D721Med (cell line): ENCODE data around the gene ZNF141.
"Not testable (repeated sequence)": the region's sequence is repeated elsewhere in the genome, so short reads cannot be mapped to it uniquely, and the experiment has no call there.

Experiments used
- DNase-seq: peaks from one replicate; pipeline ENCODE4 v3.0.0; 2011; ENCODE audit warnings: low spot score; ENCODE audit not compliant: insufficient read length
- FAIRE-seq: peaks from 2 replicates; lab custom pipeline; 2011; peaks lifted over from hg19 to GRCh38; lab: Jason Lieb, UNC
- TF ChIP-seq, protein P1 (sequence below): IDR thresholded peaks from 2 replicates; pipeline ENCODE4 v1.5.1; 2012; ENCODE audit warnings: mild to moderate bottlenecking, control low read depth; ENCODE audit not compliant: insufficient read depth; ENCODE audit errors: missing control alignments

ZNF141 gene

DNA sequence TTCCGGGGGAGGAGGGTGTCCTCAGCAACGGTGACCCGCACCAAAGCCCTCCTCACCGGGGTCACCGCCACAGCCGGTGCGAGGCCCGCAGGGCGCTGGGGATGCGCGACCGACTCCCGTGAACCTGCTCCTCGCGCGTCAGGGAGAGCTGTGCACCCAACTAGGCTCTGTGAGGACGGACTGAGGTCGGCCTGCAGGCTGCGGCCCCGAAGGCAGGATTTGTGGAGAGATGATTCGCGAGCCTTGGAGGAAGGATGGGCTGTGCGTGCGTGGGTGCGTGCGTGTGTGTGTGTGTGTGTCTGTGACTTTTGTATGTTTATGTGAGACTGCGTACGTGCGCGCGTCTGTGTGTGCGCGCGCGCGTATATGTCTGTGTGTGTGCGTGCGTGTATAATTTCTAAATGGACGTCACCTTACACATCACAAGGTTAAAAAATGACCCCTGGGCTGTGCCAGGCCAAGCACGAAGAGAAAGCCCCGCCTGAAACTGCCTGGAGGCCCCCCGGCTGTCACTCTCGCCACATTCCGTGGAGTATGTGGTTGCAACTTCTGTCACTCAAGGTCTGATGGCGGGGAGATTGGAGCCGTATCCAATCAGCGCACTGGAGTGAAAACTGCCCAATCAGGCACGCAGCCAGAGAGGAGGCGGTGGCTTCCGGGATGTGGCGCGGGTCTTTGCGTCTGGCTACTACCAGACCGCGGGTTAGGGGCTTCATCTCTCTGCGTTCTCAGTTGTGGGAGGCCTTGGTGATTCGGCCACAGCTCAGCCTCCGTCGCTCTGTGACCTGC lies at the start of gene ZNF141:
Gene ZNF141, plus strand, starts transcription at position 672 of the 789 bp plus-strand sequence. CDS start 170 bp downstream, outside the sequence.
- TF ChIP-seq, protein P1, sequence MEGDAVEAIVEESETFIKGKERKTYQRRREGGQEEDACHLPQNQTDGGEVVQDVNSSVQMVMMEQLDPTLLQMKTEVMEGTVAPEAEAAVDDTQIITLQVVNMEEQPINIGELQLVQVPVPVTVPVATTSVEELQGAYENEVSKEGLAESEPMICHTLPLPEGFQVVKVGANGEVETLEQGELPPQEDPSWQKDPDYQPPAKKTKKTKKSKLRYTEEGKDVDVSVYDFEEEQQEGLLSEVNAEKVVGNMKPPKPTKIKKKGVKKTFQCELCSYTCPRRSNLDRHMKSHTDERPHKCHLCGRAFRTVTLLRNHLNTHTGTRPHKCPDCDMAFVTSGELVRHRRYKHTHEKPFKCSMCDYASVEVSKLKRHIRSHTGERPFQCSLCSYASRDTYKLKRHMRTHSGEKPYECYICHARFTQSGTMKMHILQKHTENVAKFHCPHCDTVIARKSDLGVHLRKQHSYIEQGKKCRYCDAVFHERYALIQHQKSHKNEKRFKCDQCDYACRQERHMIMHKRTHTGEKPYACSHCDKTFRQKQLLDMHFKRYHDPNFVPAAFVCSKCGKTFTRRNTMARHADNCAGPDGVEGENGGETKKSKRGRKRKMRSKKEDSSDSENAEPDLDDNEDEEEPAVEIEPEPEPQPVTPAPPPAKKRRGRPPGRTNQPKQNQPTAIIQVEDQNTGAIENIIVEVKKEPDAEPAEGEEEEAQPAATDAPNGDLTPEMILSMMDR = no peak
- FAIRE-seq (peak; percentile 77), DNase-seq (peak; percentile 87)

DNA sequence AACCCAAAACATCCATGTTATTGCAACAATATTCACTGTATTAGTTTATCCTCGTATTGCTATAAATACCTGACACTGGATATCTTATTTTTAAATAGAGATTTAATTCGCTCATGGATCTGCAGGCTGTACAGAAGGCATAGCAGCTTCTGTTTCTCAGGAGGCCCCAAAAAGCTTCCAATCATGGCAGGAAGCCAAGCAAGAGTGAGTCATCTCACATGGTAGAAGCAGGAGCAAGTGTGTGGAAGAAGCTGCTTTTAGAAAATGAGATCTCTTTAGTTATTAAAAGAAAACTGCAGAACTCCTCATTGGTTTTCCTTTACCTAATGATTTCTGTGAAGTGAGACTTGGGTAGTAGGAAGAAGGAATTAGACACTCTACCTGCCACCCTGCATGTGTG lies 48.7 kb upstream of the ZNF141 start:
- DNase-seq (no peak), FAIRE-seq (no peak)
- TF ChIP-seq, protein P1 = no peak

DNA sequence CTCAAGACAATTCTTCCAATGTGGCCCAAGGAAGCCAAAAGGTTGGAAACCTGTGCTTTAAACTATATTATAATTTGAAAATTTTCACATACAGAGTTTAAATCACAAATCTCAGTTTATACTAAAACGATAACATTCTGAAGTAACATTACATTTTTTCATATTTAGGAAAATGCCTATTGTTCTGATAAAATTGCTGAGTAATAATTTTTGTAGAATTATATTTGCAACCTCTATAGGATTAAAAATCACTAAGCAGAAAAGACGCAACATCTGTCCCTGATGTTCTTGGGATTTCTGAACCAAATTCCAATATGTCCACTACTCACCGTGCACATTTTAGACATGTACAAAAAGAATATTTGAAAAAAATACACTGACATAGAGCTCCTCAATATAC lies 42.9 kb upstream of the ZNF141 start:
- no peak for DNase-seq
- TF ChIP-seq, protein P1 = no peak
- FAIRE-seq = no peak

DNA sequence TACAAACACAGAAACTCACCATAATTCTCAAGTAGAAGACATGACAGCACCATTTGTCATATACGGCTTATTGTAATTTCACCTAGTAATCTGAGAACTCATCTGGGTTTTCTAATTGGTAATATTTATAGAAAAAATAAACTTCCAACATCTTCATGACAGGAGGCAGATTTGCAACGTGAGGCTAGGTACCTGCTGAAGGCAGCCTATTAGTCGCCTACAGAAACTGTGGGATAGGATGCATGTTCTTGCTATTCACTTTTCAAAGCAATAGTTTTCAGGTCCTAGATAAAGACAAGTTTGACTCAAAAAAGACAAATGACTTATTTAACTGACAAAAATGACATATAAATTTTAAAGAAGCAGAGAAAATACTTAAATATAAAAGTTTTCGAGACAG lies 35.2 kb upstream of the ZNF141 start:
- no peak for FAIRE-seq
- TF ChIP-seq, protein P1 = no peak
- DNase-seq = no peak

DNA sequence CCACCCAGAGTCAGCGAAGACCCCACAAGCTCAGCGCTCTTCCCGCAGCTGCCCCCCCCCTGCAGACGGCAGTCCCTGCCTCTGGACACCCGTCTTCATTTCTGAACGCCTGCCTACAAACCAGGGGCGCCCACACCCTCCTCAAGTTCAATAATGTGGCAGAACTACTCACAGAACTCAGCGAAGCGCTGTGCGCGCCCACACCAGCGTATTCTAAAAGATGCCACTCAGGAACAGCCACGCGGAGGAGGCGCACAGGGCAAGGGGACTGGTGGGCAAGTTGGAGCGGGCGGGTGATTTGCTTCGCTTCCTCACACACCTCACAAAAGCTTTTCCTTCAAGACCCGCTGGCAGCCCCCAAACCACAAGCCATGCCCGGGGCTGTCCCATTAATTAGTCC lies 33.1 kb upstream of the ZNF141 start:
- not testable (repeated sequence) for DNase-seq, FAIRE-seq

DNA sequence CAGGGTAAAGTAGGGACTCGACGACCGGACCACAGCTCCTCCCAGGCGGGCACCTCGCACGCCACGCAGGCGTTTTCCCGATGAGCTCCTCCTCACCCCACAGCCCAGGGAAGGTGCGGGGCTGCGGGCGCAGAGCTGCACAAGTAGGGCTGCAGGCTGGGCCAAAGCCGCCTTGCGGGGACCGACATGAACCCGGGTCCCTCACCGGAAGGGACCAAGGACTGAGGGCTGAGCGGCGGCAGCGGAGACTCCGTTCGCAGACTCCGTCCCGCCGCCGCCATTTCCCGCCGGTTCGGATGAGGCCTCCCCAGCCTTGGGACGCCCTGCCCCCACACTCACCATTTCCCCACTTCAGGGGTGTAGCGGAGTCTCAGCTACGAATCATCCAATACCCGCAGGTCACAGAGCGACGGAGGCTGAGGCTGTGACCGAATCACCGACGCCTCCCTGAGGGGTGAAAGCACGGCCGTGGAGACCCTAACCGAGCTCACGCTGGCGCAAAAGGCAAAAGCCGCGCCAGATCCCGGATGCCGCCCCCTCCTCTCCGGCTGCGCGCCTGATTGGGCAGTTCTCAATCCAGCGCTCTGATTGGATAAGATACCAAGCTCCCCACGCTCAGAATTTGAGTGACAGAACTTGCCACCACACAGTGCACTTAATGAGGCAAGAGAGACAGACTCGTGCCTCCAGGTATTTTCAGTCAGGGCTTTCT lies 32.5 kb upstream of the ZNF141 start, which contains the start of gene ZNF732:
Gene ZNF732, minus strand, starts transcription at position 506 of the 712 bp plus-strand sequence. Its CDS starts 164 bp downstream, at position 342.
- TF ChIP-seq, protein P1 = no peak
- peak; percentile 70 for DNase-seq
- peak; percentile 90 for FAIRE-seq

DNA sequence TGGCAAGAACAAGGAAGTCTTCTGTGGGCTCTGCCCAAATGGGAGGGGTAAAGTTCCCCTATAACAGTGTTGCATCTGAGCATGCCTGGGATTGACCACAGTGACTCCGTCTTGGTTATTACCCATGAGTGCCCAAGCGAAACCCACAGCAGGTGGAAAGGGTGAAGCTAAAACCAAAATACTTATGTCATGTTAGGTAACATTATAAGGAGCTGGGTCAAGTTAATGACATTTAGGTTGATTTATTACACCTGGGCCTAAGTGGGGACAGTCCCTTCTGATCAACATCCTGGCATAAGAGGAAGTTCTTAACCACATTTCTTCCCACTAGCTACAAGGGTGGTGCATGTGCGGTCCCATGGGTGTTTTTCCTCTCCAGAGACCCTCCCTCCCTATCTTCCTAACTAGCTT lies 31.1 kb upstream of the ZNF141 start:
- TF ChIP-seq, protein P1 = no peak
- no peak for DNase-seq
- no peak for FAIRE-seq
